ENCODE results near the gene GLRA3. TPM values are rescaled to one million over a fixed set of nuclear protein-coding genes. Genes with fewer than 3 reads are reported as not detected.

The GLRA3 gene
- total RNA-seq, 6 experiments from 2014 or later: not detected

DNA sequence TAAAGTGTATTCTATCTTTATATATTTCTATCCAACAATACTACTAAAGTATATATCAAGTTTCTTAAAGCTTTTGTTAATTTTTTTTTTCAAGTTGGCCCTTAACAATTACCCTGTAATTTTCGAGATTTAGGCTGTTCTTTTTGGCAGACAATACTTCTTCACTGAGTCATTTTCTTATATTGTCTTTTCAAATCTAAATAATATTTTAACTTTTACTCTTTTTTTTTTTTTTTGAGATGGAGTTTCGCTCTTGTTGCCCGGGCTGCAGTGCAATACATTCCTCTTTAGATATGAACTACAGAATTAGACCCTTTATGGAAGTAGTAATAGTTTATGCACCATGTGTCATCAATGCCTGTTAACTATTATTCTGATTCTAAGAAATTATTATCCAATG is 120.7 kb downstream of the GLRA3 start:
- H3K4me3 ChIP-seq: no peak overlapping the region
- no peak for DNase-seq
- no peaks in the 10 kb centered on the region for H3K9me3 ChIP-seq
- no peak for ATAC-seq
- no peaks in the 10 kb centered on the region for H3K27me3 ChIP-seq
- H3K4me1 ChIP-seq: no peaks in the 10 kb centered on the region
- H3K27ac ChIP-seq: no peak overlapping the region
- intact Hi-C loops (cut with DNase I): no loop called here
- TF ChIP-seq POLR2A (IDR thresholded peaks at IDR 0.05) (no peak), CTCF (IDR thresholded peaks at IDR 0.05) (no peak)
- 35% methylated on average over 3 of the region's 3 CpGs for WGBS (ENCODE audit: insufficient coverage, low coverage, low lambda C conversion rate, missing lambda C conversion rate)
- H3K36me3 ChIP-seq: no peaks in the 10 kb centered on the region

DNA sequence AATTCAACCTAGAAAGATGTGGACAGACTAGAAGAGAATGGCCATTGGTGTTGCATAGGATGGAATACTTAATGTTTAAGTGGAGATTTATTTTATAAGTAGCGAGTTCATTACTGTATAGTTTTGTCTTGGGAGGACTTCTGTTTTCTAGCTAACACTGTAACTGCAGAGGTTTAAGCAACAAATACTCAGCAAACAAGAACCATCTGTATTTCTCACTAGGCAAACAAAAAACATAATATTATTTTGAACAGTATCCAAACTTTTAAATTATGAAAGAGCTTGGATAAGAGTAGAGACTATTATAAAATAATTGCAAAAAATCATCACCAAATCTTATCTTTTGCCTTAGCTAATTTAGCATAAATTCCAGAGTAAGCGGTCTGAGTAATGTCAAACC is 121.1 kb downstream of the GLRA3 start:
- DNase-seq: no peak
- no peaks in the 10 kb centered on the region for H3K4me1 ChIP-seq
- intact Hi-C loops (cut with DNase I): no loop called here
- TF ChIP-seq CTCF (IDR thresholded peaks at IDR 0.05) (no peak), POLR2A (IDR thresholded peaks at IDR 0.05) (no peak)
- no peak for ATAC-seq
- no peak overlapping the region for H3K4me3 ChIP-seq
- H3K36me3 ChIP-seq: no peaks in the 10 kb centered on the region
- H3K27me3 ChIP-seq: no peaks in the 10 kb centered on the region
- WGBS (ENCODE audit: insufficient coverage, low coverage, low lambda C conversion rate, missing lambda C conversion rate): 27% methylated on average over 2 of the region's 2 CpGs
- H3K9me3 ChIP-seq: no peaks in the 10 kb centered on the region
- H3K27ac ChIP-seq: no peak overlapping the region

DNA sequence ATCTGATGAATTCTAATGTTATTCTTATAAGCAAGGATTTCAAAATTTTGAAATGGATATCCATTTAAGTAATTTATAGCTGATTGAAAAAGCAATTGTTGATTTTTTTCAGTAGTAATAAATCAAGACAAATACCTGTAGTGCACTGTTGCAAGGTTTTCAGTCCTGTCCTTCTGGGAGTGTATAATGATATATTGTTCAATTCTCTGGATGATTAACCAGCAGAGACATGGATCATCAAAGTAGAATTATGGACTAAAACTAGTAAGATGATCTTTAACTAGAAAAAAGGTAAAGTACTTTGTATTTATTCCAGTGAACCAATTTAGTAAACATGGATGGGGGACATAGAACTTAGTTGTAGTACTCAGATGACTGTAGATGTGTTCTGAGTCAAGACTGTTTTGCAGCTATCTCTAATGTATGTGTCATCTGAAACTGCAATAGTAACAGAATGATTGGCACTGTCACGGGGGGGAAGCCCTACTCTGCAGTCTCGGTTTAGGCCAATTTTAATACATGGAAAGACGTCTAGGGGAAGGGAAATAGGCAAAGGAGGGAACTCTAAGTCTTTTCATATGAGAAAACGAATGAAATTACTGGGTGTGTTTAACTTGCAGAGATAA is 121.9 kb downstream of the GLRA3 start:
- Histone ChIP-seq H3K4me3 (no peak overlapping the region), H3K9me3 (no peaks in the 10 kb centered on the region), H3K36me3 (no peaks in the 10 kb centered on the region), H3K27ac (no peak overlapping the region), H3K4me1 (no peaks in the 10 kb centered on the region), H3K27me3 (no peaks in the 10 kb centered on the region)
- TF ChIP-seq CTCF (IDR thresholded peaks at IDR 0.05): no peak
- no peak for TF ChIP-seq POLR2A (IDR thresholded peaks at IDR 0.05)
- DNase-seq (no peak), ATAC-seq (no peak)
- intact Hi-C loops (cut with DNase I): no loop called here
- WGBS (ENCODE audit: insufficient coverage, low coverage, low lambda C conversion rate, missing lambda C conversion rate): 36% methylated on average over 4 of the region's 4 CpGs

- H3K27me3 ChIP-seq: no peaks in the 10 kb centered on the region
- no peaks in the 10 kb centered on the region for H3K9me3 ChIP-seq
- intact Hi-C loops (cut with DNase I): no loop called here
- no peaks in the 10 kb centered on the region for H3K4me1 ChIP-seq
- H3K36me3 ChIP-seq: no peaks in the 10 kb centered on the region
- WGBS (ENCODE audit: insufficient coverage, low coverage, low lambda C conversion rate, missing lambda C conversion rate): 62% methylated on average over 1 of the region's 1 CpG
- H3K27ac ChIP-seq: no peak overlapping the region
- no peak for ATAC-seq
- H3K4me3 ChIP-seq: no peak overlapping the region
- no peak for DNase-seq
- TF ChIP-seq CTCF (IDR thresholded peaks at IDR 0.05) (no peak), POLR2A (IDR thresholded peaks at IDR 0.05) (no peak)
Measured at GRCh38 chr4:174702979-174703478, 126.0 kb downstream of the GLRA3 start.

GRCh38 chr4:174699654-174700053 is 129.4 kb downstream of the GLRA3 start:
- no peak overlapping the region for H3K27ac ChIP-seq

More at GRCh38 chr4:174699654-174700053, 129.4 kb downstream of the GLRA3 start:
- no peak for TF ChIP-seq POLR2A (IDR thresholded peaks at IDR 0.05)
- TF ChIP-seq CTCF (IDR thresholded peaks at IDR 0.05): no peak
- H3K4me1 ChIP-seq: no peaks in the 10 kb centered on the region
- H3K36me3 ChIP-seq: no peaks in the 10 kb centered on the region
- intact Hi-C loops (cut with DNase I): no loop called here
- H3K27me3 ChIP-seq: no peaks in the 10 kb centered on the region
- no peaks in the 10 kb centered on the region for H3K9me3 ChIP-seq
- H3K4me3 ChIP-seq: no peak overlapping the region
- ATAC-seq (no peak), DNase-seq (no peak)
